H1 (cell line): ENCODE results near the gene NAB1. TPM values are rescaled to one million over a fixed set of nuclear protein-coding genes. Genes with fewer than 3 reads are reported as not detected.

Experiments used
- CBX5 ChIP-seq: fragments of 300-800, 300-1000 bp; sonication (generic); IDR thresholded peaks from 2 replicates; pipeline ENCODE4 v1.7.1; 2016; ENCODE audit warnings: antibody characterized with exemption, low read length, low read depth
- HDAC2 ChIP-seq, 2 experiments: fragments of 300-600 bp in 1 of 2; sonication (generic) in 1 of 2; IDR thresholded peaks; 2 replicates each; pipeline ENCODE4 v1.6.1; 2011 to 2012; ENCODE audit warnings: low read depth in 2 of 2, low read length in 2 of 2, mild to moderate bottlenecking in 2 of 2, moderate library complexity in 2 of 2, borderline replicate concordance in 1 of 2, inconsistent platforms in 1 of 2
- RBBP5 ChIP-seq: IDR thresholded peaks from 2 replicates; pipeline ENCODE4 v1.7.1; 2012; ENCODE audit warnings: low read depth, mild to moderate bottlenecking, inconsistent platforms, low read length, moderate library complexity, borderline replicate concordance
- SRF ChIP-seq: IDR thresholded peaks from 2 replicates; pipeline ENCODE4 v1.6.1; 2011; ENCODE audit warnings: mild to moderate bottlenecking, low read depth, low read length, moderate library complexity
- polyA plus RNA-seq, 7 experiments: library from polyadenylated mRNA; depleted of rRNA in 3 of 7; stranded (reverse) in 5 of 7; unstranded in 2 of 7; fragments of >200 nt in 5 of 7; fragments of 200-250 nt in 2 of 7; gene quantifications; 1 replicate in 5 of 7; 2 replicates in 1 of 7; 4 replicates in 1 of 7; pipeline versions ENCODE4 v1.2.1 to v1.2.3, GENCODE V29; 2011 to 2013; ENCODE audit warnings: missing spikeins in 2 of 7, mixed read lengths in 2 of 7
- total RNA-seq: library from RNA; stranded (reverse); fragmentation: NEBNext Ultra II Directional; extraction: Animal tissue kit (Norgen Biotek cat#: 25700); gene quantifications from 2 replicates; pipeline ENCODE4 v1.2.1, GENCODE V29; 2021
- TF ChIP-seq, protein P1 (sequence below): fragments of 300-600 bp; sonication (generic); IDR thresholded peaks from 2 replicates; pipeline ENCODE4 v1.7.1; 2012; ENCODE audit warnings: low read length, moderate library complexity, mild to moderate bottlenecking, inconsistent platforms; ENCODE audit not compliant: insufficient replicate concordance
- TF ChIP-seq, protein P2 (sequence below): IDR thresholded peaks from 2 replicates; pipeline ENCODE4 v1.6.1; 2012; ENCODE audit warnings: low read length, inconsistent platforms

Gene NAB1
- total and polyA plus RNA-seq, 2 of the 8 experiments (the other 6 are each of a cell fraction or from before 2014, with no cell fraction given) = 8.5 to 28.6 TPM

DNA sequence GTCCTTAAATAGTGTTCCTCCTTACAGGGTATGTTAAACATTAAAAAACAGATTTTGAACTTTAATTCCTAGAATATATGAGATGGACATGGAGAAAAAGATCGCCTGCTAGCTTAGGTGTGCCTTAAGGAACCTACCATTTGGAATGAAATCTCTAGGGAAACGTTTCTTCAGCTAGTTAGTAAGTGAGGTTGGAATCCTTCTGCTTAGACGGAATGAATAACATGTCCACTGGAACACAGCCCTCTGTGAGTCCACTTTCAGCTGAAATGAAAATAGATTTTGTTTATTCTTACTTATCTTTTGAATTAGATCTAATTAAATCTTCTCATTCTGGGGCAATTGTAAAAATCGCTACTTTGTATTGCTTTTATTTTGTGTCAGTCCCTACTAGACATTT, 28.4 kb downstream of the NAB1 start (continued):
- TF ChIP-seq, protein P1, sequence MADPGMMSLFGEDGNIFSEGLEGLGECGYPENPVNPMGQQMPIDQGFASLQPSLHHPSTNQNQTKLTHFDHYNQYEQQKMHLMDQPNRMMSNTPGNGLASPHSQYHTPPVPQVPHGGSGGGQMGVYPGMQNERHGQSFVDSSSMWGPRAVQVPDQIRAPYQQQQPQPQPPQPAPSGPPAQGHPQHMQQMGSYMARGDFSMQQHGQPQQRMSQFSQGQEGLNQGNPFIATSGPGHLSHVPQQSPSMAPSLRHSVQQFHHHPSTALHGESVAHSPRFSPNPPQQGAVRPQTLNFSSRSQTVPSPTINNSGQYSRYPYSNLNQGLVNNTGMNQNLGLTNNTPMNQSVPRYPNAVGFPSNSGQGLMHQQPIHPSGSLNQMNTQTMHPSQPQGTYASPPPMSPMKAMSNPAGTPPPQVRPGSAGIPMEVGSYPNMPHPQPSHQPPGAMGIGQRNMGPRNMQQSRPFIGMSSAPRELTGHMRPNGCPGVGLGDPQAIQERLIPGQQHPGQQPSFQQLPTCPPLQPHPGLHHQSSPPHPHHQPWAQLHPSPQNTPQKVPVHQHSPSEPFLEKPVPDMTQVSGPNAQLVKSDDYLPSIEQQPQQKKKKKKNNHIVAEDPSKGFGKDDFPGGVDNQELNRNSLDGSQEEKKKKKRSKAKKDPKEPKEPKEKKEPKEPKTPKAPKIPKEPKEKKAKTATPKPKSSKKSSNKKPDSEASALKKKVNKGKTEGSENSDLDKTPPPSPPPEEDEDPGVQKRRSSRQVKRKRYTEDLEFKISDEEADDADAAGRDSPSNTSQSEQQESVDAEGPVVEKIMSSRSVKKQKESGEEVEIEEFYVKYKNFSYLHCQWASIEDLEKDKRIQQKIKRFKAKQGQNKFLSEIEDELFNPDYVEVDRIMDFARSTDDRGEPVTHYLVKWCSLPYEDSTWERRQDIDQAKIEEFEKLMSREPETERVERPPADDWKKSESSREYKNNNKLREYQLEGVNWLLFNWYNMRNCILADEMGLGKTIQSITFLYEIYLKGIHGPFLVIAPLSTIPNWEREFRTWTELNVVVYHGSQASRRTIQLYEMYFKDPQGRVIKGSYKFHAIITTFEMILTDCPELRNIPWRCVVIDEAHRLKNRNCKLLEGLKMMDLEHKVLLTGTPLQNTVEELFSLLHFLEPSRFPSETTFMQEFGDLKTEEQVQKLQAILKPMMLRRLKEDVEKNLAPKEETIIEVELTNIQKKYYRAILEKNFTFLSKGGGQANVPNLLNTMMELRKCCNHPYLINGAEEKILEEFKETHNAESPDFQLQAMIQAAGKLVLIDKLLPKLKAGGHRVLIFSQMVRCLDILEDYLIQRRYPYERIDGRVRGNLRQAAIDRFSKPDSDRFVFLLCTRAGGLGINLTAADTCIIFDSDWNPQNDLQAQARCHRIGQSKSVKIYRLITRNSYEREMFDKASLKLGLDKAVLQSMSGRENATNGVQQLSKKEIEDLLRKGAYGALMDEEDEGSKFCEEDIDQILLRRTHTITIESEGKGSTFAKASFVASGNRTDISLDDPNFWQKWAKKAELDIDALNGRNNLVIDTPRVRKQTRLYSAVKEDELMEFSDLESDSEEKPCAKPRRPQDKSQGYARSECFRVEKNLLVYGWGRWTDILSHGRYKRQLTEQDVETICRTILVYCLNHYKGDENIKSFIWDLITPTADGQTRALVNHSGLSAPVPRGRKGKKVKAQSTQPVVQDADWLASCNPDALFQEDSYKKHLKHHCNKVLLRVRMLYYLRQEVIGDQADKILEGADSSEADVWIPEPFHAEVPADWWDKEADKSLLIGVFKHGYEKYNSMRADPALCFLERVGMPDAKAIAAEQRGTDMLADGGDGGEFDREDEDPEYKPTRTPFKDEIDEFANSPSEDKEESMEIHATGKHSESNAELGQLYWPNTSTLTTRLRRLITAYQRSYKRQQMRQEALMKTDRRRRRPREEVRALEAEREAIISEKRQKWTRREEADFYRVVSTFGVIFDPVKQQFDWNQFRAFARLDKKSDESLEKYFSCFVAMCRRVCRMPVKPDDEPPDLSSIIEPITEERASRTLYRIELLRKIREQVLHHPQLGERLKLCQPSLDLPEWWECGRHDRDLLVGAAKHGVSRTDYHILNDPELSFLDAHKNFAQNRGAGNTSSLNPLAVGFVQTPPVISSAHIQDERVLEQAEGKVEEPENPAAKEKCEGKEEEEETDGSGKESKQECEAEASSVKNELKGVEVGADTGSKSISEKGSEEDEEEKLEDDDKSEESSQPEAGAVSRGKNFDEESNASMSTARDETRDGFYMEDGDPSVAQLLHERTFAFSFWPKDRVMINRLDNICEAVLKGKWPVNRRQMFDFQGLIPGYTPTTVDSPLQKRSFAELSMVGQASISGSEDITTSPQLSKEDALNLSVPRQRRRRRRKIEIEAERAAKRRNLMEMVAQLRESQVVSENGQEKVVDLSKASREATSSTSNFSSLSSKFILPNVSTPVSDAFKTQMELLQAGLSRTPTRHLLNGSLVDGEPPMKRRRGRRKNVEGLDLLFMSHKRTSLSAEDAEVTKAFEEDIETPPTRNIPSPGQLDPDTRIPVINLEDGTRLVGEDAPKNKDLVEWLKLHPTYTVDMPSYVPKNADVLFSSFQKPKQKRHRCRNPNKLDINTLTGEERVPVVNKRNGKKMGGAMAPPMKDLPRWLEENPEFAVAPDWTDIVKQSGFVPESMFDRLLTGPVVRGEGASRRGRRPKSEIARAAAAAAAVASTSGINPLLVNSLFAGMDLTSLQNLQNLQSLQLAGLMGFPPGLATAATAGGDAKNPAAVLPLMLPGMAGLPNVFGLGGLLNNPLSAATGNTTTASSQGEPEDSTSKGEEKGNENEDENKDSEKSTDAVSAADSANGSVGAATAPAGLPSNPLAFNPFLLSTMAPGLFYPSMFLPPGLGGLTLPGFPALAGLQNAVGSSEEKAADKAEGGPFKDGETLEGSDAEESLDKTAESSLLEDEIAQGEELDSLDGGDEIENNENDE = no peak
- TF ChIP-seq, protein P2, sequence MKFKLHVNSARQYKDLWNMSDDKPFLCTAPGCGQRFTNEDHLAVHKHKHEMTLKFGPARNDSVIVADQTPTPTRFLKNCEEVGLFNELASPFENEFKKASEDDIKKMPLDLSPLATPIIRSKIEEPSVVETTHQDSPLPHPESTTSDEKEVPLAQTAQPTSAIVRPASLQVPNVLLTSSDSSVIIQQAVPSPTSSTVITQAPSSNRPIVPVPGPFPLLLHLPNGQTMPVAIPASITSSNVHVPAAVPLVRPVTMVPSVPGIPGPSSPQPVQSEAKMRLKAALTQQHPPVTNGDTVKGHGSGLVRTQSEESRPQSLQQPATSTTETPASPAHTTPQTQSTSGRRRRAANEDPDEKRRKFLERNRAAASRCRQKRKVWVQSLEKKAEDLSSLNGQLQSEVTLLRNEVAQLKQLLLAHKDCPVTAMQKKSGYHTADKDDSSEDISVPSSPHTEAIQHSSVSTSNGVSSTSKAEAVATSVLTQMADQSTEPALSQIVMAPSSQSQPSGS = no peak
- TF ChIP-seq RBBP5 (no peak), CBX5 (no peak), SRF (no peak), HDAC2 (IDR thresholded peaks at IDR 0.05; ENCODE audit: borderline replicate concordance in 1 of 2, low read depth in 2 of 2, low read length in 2 of 2) (no peak)
